ENCODE results near the gene DMD.

Gene DMD

GRCh38 chrX:32048285-32048684 lies 1163.1 kb downstream of the DMD start:
- Histone ChIP-seq H3K9ac (ENCODE audit: low read depth, low read length, poor library complexity, severe bottlenecking) (no peak overlapping the region), H3K4me1 (ENCODE audit: insufficient read depth, low read length, poor library complexity, severe bottlenecking) (no peaks in the 10 kb centered on the region), H3K4me2 (ENCODE audit: low read depth, low read length, poor library complexity, severe bottlenecking) (no peak overlapping the region), H3K27me3 (ENCODE audit: insufficient read depth, low read length, poor library complexity, severe bottlenecking) (no peaks in the 10 kb centered on the region), H3K79me2 (ENCODE audit: insufficient read depth, low read length) (no peaks in the 10 kb centered on the region), H2AFZ (ENCODE audit: low read length) (no peak overlapping the region), H3K36me3 (ENCODE audit: insufficient read depth, low read length) (no peaks in the 10 kb centered on the region), H3K9me2 (replicated peaks; ENCODE audit: low read depth, low read length) (no peaks in the 10 kb centered on the region), H4K20me1 (ENCODE audit: insufficient read depth, low read length, poor library complexity, severe bottlenecking) (no peaks in the 10 kb centered on the region), H3K4me3 (ENCODE audit: low read length, poor library complexity, severe bottlenecking) (no peak overlapping the region), H3F3A (ENCODE audit: low read depth) (no peaks in the 10 kb centered on the region), H3K9me3 (ENCODE audit: insufficient read depth, low read depth, low read length) (no peaks in the 10 kb centered on the region)
- TF ChIP-seq EZH2phosphoT487 (IDR thresholded peaks at IDR 0.05; ENCODE audit: borderline replicate concordance): no peak
- TF ChIP-seq CTCF (conservative IDR thresholded peaks at IDR 0.05; ENCODE audit: low read length): no peak

- H3K4me3 ChIP-seq (ENCODE audit: low read length, poor library complexity, severe bottlenecking): no peak overlapping the region
- no peak overlapping the region for H2AFZ ChIP-seq (ENCODE audit: low read length)
- no peaks in the 10 kb centered on the region for H4K20me1 ChIP-seq (ENCODE audit: insufficient read depth, low read length, poor library complexity, severe bottlenecking)
- H3K79me2 ChIP-seq (ENCODE audit: insufficient read depth, low read length): no peaks in the 10 kb centered on the region
- no peaks in the 10 kb centered on the region for H3F3A ChIP-seq (ENCODE audit: low read depth)
- no peaks in the 10 kb centered on the region for H3K9me3 ChIP-seq (ENCODE audit: insufficient read depth, low read depth, low read length)
- no peaks in the 10 kb centered on the region for H3K4me1 ChIP-seq (ENCODE audit: insufficient read depth, low read length, poor library complexity, severe bottlenecking)
- H3K27me3 ChIP-seq (ENCODE audit: insufficient read depth, low read length, poor library complexity, severe bottlenecking): no peaks in the 10 kb centered on the region
- no peaks in the 10 kb centered on the region for H3K9me2 ChIP-seq (replicated peaks; ENCODE audit: low read depth, low read length)
- H3K4me2 ChIP-seq (ENCODE audit: low read depth, low read length, poor library complexity, severe bottlenecking): no peak overlapping the region
- H3K36me3 ChIP-seq (ENCODE audit: insufficient read depth, low read length): no peaks in the 10 kb centered on the region
- TF ChIP-seq EZH2phosphoT487 (IDR thresholded peaks at IDR 0.05; ENCODE audit: borderline replicate concordance) (no peak), CTCF (conservative IDR thresholded peaks at IDR 0.05; ENCODE audit: low read length) (no peak)
- H3K9ac ChIP-seq (ENCODE audit: low read depth, low read length, poor library complexity, severe bottlenecking): no peak overlapping the region
Measured at GRCh38 chrX:32045149-32045548, 1166.2 kb downstream of the DMD start.

- H3K4me2 ChIP-seq (ENCODE audit: low read depth, low read length, poor library complexity, severe bottlenecking): no peak overlapping the region
- no peaks in the 10 kb centered on the region for H4K20me1 ChIP-seq (ENCODE audit: insufficient read depth, low read length, poor library complexity, severe bottlenecking)
- no peaks in the 10 kb centered on the region for H3K9me2 ChIP-seq (replicated peaks; ENCODE audit: low read depth, low read length)
- no peak overlapping the region for H3K9ac ChIP-seq (ENCODE audit: low read depth, low read length, poor library complexity, severe bottlenecking)
- no peaks in the 10 kb centered on the region for H3K4me1 ChIP-seq (ENCODE audit: insufficient read depth, low read length, poor library complexity, severe bottlenecking)
- H3K4me3 ChIP-seq (ENCODE audit: low read length, poor library complexity, severe bottlenecking): no peak overlapping the region
- H2AFZ ChIP-seq (ENCODE audit: low read length): no peak overlapping the region
- no peaks in the 10 kb centered on the region for H3K79me2 ChIP-seq (ENCODE audit: insufficient read depth, low read length)
- H3F3A ChIP-seq (ENCODE audit: low read depth): no peaks in the 10 kb centered on the region
- no peaks in the 10 kb centered on the region for H3K36me3 ChIP-seq (ENCODE audit: insufficient read depth, low read length)
- H3K27me3 ChIP-seq (ENCODE audit: insufficient read depth, low read length, poor library complexity, severe bottlenecking): no peaks in the 10 kb centered on the region
- no peaks in the 10 kb centered on the region for H3K9me3 ChIP-seq (ENCODE audit: insufficient read depth, low read depth, low read length)
- TF ChIP-seq CTCF (conservative IDR thresholded peaks at IDR 0.05; ENCODE audit: low read length) (no peak), EZH2phosphoT487 (IDR thresholded peaks at IDR 0.05; ENCODE audit: borderline replicate concordance) (no peak)
Measured at GRCh38 chrX:32041181-32041580, 1170.2 kb downstream of the DMD start.
